GM10266 (cell line): ENCODE measurements around the gene C17orf78.

Source experiments
- DNase-seq: peaks from one replicate; pipeline ENCODE4 v3.0.0; 2012; ENCODE audit errors: extremely low spot score
- CTCF ChIP-seq: IDR thresholded peaks from 2 replicates; pipeline ENCODE4 v1.5.1; 2012; ENCODE audit warnings: mild to moderate bottlenecking, low read depth; ENCODE audit not compliant: control insufficient read depth, insufficient read depth; ENCODE audit errors: missing control alignments

The C17orf78 gene

GRCh38 chr17:37358098-37358829 lies 17.5 kb upstream of the C17orf78 start:
- DNase-seq, result peak; percentile 72

GRCh38 chr17:37358830-37359681 lies 16.7 kb upstream of the C17orf78 start:
- DNase-seq, result peak; percentile 99
- peak; percentile 16 for TF ChIP-seq CTCF

More at GRCh38 chr17:37358098-37358829, 17.5 kb upstream of the C17orf78 start:
- no peak for TF ChIP-seq CTCF

- no peak for TF ChIP-seq CTCF
- no peak for DNase-seq
These were observed 16.1 kb upstream of the C17orf78 start for GRCh38 chr17:37359682-37360188.

- no peak for TF ChIP-seq CTCF
- DNase-seq, result no peak
These were observed 15.2 kb upstream of the C17orf78 start for GRCh38 chr17:37360632-37361031.

GRCh38 chr17:37361543-37361942 lies 14.2 kb upstream of the C17orf78 start:
- no peak for TF ChIP-seq CTCF
- no peak for DNase-seq

GRCh38 chr17:37365589-37365988 lies 10.2 kb upstream of the C17orf78 start:
- TF ChIP-seq CTCF, result no peak
- DNase-seq, result no peak
